WERI-Rb-1 (cell line): ENCODE measurements around the gene PTGER2.

Experiments
- DNase-seq: peaks from one replicate; pipeline ENCODE4 v3.0.0-alpha.2; 2020
- H3K27ac ChIP-seq: fragments of 250-450 bp; sonication (Bioruptor Pico); 2 replicates; pipeline ENCODE4 v1.5.1; 2020; ENCODE audit warnings: mild to moderate bottlenecking, moderate library complexity
- H3K27me3 ChIP-seq: fragments of 250-450 bp; sonication (Bioruptor Pico); 2 replicates; pipeline ENCODE4 v1.5.1; 2021; ENCODE audit warnings: mild to moderate bottlenecking, low read depth, moderate library complexity; ENCODE audit not compliant: insufficient read depth, severe bottlenecking
- H3K36me3 ChIP-seq: fragments of 250-450 bp; sonication (Bioruptor Pico); 2 replicates; pipeline ENCODE4 v1.5.1; 2020; ENCODE audit warnings: mild to moderate bottlenecking, moderate library complexity
- H3K4me3 ChIP-seq: 2 replicates; pipeline ENCODE4 v1.5.1; 2011; ENCODE audit warnings: low read depth, mild to moderate bottlenecking, control low read depth, low read length
- H3K9me3 ChIP-seq: fragments of 250-450 bp; sonication (Bioruptor Pico); 2 replicates; pipeline ENCODE4 v1.5.1; 2021; ENCODE audit warnings: mild to moderate bottlenecking, moderate library complexity; ENCODE audit not compliant: severe bottlenecking
- TF ChIP-seq, protein P1 (sequence below): IDR thresholded peaks from 2 replicates; pipeline ENCODE4 v1.5.1; 2011; ENCODE audit warnings: low read depth, mild to moderate bottlenecking, control low read depth, inconsistent platforms, low read length

Gene PTGER2

DNA sequence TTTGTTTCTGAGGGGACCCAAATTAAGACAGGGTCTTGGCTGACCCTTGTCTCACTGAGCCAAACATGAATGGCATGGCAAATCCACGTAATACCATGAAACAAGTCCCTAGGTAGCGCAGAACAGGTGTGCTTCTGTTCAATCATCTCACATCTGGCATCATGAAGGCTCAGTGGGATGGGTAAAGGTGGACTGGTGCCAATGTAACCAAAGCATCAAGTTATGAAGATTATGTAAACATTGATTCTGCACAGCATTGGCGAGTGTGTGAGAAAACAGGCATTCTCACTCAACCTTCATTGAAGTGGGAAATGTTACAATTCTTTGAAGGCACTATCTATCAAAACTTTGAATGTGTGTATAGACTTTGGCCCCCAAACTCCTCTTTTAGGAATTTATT lies 41.9 kb downstream of the PTGER2 start:
- no peaks in the 10 kb centered on the region for H3K36me3 ChIP-seq
- H3K4me3 ChIP-seq: no peak overlapping the region
- H3K27me3 ChIP-seq: no peaks in the 10 kb centered on the region
- no peak for DNase-seq
- no peaks in the 10 kb centered on the region for H3K9me3 ChIP-seq
- no peak overlapping the region for H3K27ac ChIP-seq
- TF ChIP-seq, protein P1, sequence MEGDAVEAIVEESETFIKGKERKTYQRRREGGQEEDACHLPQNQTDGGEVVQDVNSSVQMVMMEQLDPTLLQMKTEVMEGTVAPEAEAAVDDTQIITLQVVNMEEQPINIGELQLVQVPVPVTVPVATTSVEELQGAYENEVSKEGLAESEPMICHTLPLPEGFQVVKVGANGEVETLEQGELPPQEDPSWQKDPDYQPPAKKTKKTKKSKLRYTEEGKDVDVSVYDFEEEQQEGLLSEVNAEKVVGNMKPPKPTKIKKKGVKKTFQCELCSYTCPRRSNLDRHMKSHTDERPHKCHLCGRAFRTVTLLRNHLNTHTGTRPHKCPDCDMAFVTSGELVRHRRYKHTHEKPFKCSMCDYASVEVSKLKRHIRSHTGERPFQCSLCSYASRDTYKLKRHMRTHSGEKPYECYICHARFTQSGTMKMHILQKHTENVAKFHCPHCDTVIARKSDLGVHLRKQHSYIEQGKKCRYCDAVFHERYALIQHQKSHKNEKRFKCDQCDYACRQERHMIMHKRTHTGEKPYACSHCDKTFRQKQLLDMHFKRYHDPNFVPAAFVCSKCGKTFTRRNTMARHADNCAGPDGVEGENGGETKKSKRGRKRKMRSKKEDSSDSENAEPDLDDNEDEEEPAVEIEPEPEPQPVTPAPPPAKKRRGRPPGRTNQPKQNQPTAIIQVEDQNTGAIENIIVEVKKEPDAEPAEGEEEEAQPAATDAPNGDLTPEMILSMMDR: no peak

DNA sequence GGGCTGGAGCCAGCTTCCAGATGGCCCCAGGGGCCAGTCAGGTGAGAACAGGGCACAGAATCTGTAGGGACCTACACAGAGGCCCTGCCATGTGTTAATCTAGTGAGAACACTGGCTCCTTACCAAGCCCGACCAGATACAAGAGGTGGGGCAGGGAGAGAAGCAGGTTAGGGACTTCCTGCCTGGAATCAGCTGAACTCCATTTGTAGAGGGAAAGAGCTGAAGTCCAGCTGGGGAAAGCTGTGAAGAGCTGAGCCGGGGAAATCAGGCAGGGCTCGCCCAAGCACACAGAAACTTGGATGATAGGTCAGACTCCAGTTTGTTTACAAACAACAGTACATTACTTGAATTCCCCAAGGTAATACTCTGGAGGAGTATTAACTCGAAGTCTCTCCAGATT lies 46.7 kb downstream of the PTGER2 start:
- Histone ChIP-seq H3K4me3 (no peak overlapping the region), H3K27ac (no peak overlapping the region), H3K9me3 (no peaks in the 10 kb centered on the region), H3K27me3 (no peaks in the 10 kb centered on the region), H3K36me3 (no peaks in the 10 kb centered on the region)
- TF ChIP-seq, protein P1: no peak
- DNase-seq: no peak

DNA sequence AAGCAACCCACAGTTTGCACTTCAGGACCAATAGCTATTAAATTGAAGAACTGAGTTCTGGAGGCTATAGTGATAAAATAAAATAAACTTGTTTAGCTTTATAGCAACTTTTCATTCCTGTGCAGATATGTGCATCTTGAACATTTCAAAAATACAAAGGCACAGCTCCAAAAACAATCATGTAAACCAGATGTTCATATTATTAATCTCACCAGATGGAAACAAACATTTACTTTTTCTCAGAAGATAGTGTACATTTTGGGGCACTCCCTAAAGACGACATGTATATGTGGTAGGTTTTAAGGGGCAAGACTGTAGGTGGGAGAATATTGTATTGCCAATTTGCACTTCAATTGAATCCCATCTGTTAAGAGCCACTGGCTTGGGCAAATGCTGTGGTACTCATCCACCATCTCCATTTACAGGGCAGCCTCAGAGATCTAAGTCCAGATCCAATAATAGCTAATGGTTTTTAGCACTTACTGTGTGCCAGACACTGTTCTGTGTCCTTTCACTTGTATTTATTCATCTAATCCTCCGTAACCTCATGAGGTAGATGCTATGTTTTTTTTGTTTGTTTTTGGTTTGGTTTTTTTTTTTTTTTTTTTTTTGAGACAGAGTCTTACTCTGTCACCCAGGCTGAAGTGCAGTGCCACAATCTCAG lies 49.1 kb downstream of the PTGER2 start:
- H3K4me3 ChIP-seq: no peak overlapping the region

DNA sequence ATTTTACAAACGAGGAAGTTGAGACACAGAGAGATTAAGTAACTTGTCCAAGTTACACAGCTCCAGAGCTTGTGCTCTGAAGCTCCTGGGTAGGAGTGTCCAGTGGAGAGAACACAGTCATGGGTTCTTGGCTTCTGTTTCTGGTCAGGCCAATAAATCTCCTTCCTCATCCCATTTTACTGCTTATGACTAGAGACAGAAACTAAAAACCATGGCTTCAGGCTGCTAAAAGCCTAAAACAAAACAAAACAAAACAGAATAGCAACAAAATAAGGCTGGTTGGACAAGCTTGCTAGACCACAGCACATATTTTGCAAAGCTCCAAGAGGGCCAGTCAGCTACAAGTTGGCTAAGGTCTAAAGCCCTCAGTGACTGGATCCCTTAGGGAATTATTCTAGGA lies 49.8 kb downstream of the PTGER2 start:
- Histone ChIP-seq H3K9me3 (no peaks in the 10 kb centered on the region), H3K27ac (no peak overlapping the region), H3K36me3 (no peaks in the 10 kb centered on the region), H3K4me3 (no peak overlapping the region), H3K27me3 (no peaks in the 10 kb centered on the region)
- no peak for DNase-seq
- TF ChIP-seq, protein P1: no peak

More for the DNA sequence above, 49.1 kb downstream of the PTGER2 start:
- no peak for DNase-seq
- Histone ChIP-seq H3K27me3 (no peaks in the 10 kb centered on the region), H3K9me3 (no peaks in the 10 kb centered on the region), H3K36me3 (no peaks in the 10 kb centered on the region), H3K27ac (no peak overlapping the region)
- TF ChIP-seq, protein P1: no peak

DNA sequence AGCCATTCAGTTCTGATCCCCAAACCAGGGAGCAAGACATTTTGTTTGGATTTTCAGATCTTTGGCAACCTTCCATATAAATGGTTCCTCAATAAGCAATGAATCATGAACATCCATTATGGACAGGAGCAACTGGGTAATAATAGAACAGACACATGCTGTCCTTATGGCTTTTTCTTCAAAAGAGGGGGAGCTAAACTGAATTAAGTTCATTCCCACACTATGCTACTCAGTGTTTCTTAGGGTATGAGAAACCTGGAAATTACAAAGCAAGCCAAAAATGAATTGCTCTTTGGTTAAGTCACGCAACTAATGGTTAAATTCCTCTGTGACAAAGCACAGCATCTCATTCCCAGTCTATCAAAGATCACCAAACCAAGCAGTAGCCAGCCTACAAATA lies 51.0 kb downstream of the PTGER2 start:
- no peak overlapping the region for H3K4me3 ChIP-seq
- no peak for DNase-seq
- H3K27ac ChIP-seq: no peak overlapping the region
- no peaks in the 10 kb centered on the region for H3K36me3 ChIP-seq
- H3K27me3 ChIP-seq: no peaks in the 10 kb centered on the region
- TF ChIP-seq, protein P1: no peak
- no peaks in the 10 kb centered on the region for H3K9me3 ChIP-seq

DNA sequence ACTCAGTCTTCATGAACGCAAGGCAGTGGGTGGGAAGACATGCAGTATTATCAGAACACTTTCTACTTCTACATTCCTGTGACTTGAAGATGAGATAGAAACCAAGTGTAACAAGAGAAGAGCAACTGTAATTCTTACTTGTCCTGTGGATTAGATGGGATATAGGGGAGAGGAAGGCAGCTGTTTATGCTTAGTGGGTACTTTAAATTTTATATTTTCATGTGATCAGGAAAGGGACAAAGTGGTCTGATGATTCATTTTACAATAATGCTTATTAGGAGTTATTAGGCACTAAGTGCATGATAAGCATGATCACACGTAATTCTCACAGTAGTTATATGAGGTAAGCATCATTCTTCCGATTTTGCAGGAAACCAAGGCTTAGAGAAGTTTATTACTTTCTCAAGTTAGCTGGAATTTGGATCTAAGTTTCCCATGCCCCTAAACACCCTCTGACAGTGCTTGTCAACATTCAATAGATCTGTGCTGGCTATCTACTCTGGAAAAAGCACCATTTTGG lies 52.7 kb downstream of the PTGER2 start:
- no peaks in the 10 kb centered on the region for H3K36me3 ChIP-seq
- H3K27ac ChIP-seq: no peak overlapping the region
- H3K27me3 ChIP-seq: no peaks in the 10 kb centered on the region
- DNase-seq: no peak
- TF ChIP-seq, protein P1: no peak
- no peaks in the 10 kb centered on the region for H3K9me3 ChIP-seq
- no peak overlapping the region for H3K4me3 ChIP-seq
